Measurements from ENCODE around the gene FAM50A.

FAM50A gene

GRCh38 chrX:154401918-154402621 lies 41.9 kb upstream of the FAM50A start:
- TF ChIP-seq POLR2A (IDR thresholded peaks at IDR 0.05; ENCODE audit: low read depth, low read length) (no peak), POLR2AphosphoS5 (IDR thresholded peaks at IDR 0.05; ENCODE audit: low read depth, low read length) (no peak), TAF1 (IDR thresholded peaks at IDR 0.05; ENCODE audit: borderline replicate concordance, low read depth, low read length) (no peak)
- FAIRE-seq, result no peak
- no peak for DNase-seq (ENCODE audit: insufficient read length)

GRCh38 chrX:154402622-154403127 lies 41.3 kb upstream of the FAM50A start:
- FAIRE-seq (no peak), DNase-seq (ENCODE audit: insufficient read length) (no peak)
- TF ChIP-seq POLR2A (IDR thresholded peaks at IDR 0.05; ENCODE audit: low read depth, low read length) (no peak), TAF1 (IDR thresholded peaks at IDR 0.05; ENCODE audit: borderline replicate concordance, low read depth, low read length) (no peak), POLR2AphosphoS5 (IDR thresholded peaks at IDR 0.05; ENCODE audit: low read depth, low read length) (no peak)

GRCh38 chrX:154403192-154403591 lies 40.7 kb upstream of the FAM50A start:
- DNase-seq (ENCODE audit: insufficient read length), result no peak
- FAIRE-seq, result no peak
- TF ChIP-seq POLR2AphosphoS5 (IDR thresholded peaks at IDR 0.05; ENCODE audit: low read depth, low read length), result no peak
- TF ChIP-seq POLR2A (IDR thresholded peaks at IDR 0.05; ENCODE audit: low read depth, low read length), result no peak
- no peak for TF ChIP-seq TAF1 (IDR thresholded peaks at IDR 0.05; ENCODE audit: borderline replicate concordance, low read depth, low read length)

GRCh38 chrX:154403858-154404257 lies 40.1 kb upstream of the FAM50A start:
- DNase-seq (ENCODE audit: insufficient read length) (no peak), FAIRE-seq (no peak)
- TF ChIP-seq POLR2A (IDR thresholded peaks at IDR 0.05; ENCODE audit: low read depth, low read length) (no peak), TAF1 (IDR thresholded peaks at IDR 0.05; ENCODE audit: borderline replicate concordance, low read depth, low read length) (no peak)

DNA sequence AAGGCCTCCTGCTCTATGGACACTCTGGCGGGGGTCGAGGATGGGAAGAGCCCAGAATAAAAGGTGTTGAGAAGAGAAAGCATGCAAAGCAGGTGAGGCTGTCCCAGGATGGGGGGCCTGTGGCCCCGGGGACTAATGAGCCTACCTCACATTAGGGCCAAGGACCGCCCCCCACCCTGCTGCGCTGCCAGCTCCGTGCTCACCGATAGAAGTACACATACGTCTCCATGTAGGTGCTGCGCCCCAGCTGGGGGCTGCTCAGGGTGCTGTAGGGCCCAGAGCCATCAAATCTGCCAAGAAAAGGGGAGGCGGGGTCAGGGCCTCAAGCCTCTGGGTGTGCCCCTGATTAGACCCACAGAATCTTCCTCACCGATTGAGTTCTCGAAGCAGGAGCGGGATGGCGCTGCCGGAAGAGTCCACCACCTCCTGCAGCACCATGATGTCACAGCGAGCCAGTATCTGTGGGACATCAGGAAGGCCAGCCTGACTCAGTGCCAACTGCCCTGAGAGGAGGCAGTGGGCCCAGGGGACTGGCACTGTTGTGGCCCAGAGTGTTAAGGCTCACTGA lies 39.2 kb upstream of the FAM50A start:
- FAIRE-seq (no peak), DNase-seq (ENCODE audit: insufficient read length) (no peak)
- no peak for TF ChIP-seq POLR2AphosphoS5 (IDR thresholded peaks at IDR 0.05; ENCODE audit: low read depth, low read length)
- no peak for TF ChIP-seq TAF1 (IDR thresholded peaks at IDR 0.05; ENCODE audit: borderline replicate concordance, low read depth, low read length)
- no peak for TF ChIP-seq POLR2A (IDR thresholded peaks at IDR 0.05; ENCODE audit: low read depth, low read length)

DNA sequence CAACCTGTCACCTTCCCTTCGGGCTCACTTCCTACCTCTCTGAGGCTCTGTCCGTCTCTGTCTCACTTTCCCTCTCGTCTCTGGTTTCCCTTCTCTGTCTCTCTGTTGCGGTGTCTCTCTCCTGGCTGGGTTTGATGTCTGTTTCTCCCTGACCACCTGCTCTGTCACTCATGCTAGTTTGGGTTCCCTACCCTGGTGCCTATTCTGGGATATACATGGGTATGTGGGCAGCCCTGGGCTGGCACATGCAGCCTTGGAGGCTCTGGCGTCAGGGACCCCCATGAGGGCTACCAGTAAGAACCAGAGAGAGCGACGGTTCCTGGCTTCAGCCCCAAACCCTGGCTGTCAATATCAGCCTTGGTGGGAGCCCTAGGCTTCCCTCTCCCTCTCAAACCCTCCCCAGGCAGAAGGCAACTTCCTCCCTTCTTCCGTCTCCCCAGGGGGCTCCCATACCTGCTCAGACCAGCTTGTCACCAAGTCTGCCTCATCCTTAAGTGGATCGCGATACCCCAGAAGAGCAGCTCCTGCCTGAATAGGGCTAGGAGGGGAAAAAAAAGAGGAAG lies 35.2 kb upstream of the FAM50A start:
- FAIRE-seq, result peak; percentile 53
- TF ChIP-seq POLR2A (IDR thresholded peaks at IDR 0.05; ENCODE audit: low read depth, low read length) (no peak), TAF1 (IDR thresholded peaks at IDR 0.05; ENCODE audit: borderline replicate concordance, low read depth, low read length) (no peak), POLR2AphosphoS5 (IDR thresholded peaks at IDR 0.05; ENCODE audit: low read depth, low read length) (no peak)
- DNase-seq (ENCODE audit: insufficient read length), result no peak

GRCh38 chrX:154409222-154409871 lies 34.6 kb upstream of the FAM50A start, which contains the start of gene DNASE1L1:
Gene DNASE1L1, minus strand, starts transcription at chrX:154409254. Its CDS starts 3,686 bp downstream, at chrX:154405568.
- peak; percentile 63 for DNase-seq (ENCODE audit: insufficient read length)
- TF ChIP-seq TAF1 (IDR thresholded peaks at IDR 0.05; ENCODE audit: borderline replicate concordance, low read depth, low read length) (no peak), POLR2A (IDR thresholded peaks at IDR 0.05; ENCODE audit: low read depth, low read length) (no peak)
- FAIRE-seq, result peak; percentile 78

DNA sequence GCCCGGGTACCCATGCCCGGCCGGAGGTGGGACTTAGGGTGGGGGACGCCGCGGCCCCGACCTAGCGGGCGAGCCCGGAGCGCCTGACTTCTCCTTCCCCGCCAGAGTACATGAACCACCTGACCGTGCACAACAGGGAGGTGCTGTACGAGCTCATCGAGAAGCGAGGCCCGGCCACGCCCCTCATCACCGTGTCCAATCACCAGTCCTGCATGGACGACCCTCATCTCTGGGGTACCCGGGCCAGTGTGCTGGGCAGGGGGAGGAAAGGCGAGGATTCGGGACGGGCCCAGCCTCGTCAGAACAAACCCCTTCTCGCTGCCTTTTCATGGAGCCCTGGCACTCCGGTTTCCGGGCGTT lies 32.0 kb upstream of the FAM50A start:
- peak; percentile 83 for FAIRE-seq
- TF ChIP-seq TAF1 (IDR thresholded peaks at IDR 0.05; ENCODE audit: borderline replicate concordance, low read depth, low read length), result no peak
- TF ChIP-seq POLR2A (IDR thresholded peaks at IDR 0.05; ENCODE audit: low read depth, low read length), result no peak
- TF ChIP-seq POLR2AphosphoS5 (IDR thresholded peaks at IDR 0.05; ENCODE audit: low read depth, low read length), result no peak; the same call in 1 of the 2 replicates
- peak; percentile 53 for DNase-seq (ENCODE audit: insufficient read length)

DNA sequence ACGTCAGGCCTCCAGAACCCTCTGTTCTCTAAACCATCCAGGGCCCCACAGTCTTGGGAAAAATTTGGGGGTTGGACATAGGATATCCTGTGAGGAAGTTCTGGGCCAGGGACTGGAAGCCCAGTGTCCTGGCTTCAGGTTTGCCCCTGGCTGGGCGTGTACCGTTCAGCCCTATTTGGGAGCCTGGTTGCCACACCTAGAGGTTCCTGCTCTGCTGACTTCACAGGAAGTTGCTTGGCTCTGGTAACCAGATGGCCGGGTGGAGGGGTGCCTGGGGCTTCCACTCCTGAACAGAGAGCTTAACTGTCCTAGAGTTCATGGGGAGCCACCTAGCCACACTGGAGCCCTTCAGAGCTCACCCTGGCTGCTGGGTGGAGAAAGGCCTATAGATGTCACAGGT lies 31.5 kb upstream of the FAM50A start:
- DNase-seq (ENCODE audit: insufficient read length), result no peak
- no peak for FAIRE-seq
- TF ChIP-seq POLR2A (IDR thresholded peaks at IDR 0.05; ENCODE audit: low read depth, low read length), result no peak
- no peak for TF ChIP-seq POLR2AphosphoS5 (IDR thresholded peaks at IDR 0.05; ENCODE audit: low read depth, low read length)
- no peak for TF ChIP-seq TAF1 (IDR thresholded peaks at IDR 0.05; ENCODE audit: borderline replicate concordance, low read depth, low read length)

GRCh38 chrX:154413142-154413541 lies 30.8 kb upstream of the FAM50A start:
- DNase-seq (ENCODE audit: insufficient read length) (no peak), FAIRE-seq (no peak)
- TF ChIP-seq POLR2A (IDR thresholded peaks at IDR 0.05; ENCODE audit: low read depth, low read length), result no peak
- TF ChIP-seq TAF1 (IDR thresholded peaks at IDR 0.05; ENCODE audit: borderline replicate concordance, low read depth, low read length), result no peak
- TF ChIP-seq POLR2AphosphoS5 (IDR thresholded peaks at IDR 0.05; ENCODE audit: low read depth, low read length), result no peak

DNA sequence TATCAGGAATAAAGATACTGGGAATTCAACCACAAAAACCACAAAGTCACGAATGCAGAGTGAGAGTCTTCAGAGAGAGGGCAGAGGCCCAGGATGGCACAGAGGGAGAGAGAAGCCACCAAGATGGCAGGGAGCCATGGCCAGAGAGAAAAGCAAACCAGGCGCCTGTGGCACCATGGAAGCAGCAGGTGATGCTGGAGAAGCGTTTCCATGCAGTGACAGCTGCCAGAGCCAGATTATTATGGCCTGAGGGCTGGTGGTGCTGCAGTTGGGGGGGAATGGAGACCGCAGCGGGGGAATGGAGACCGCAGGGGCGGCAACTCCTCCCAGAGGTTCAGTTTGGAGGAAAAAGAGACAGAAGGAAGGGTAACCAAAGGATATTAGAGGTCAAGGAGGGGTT lies 26.8 kb upstream of the FAM50A start:
- DNase-seq (ENCODE audit: insufficient read length) (no peak), FAIRE-seq (no peak)
- no peak for TF ChIP-seq TAF1 (IDR thresholded peaks at IDR 0.05; ENCODE audit: borderline replicate concordance, low read depth, low read length)
- no peak for TF ChIP-seq POLR2AphosphoS5 (IDR thresholded peaks at IDR 0.05; ENCODE audit: low read depth, low read length)
- no peak for TF ChIP-seq POLR2A (IDR thresholded peaks at IDR 0.05; ENCODE audit: low read depth, low read length)
